ENCODE results near the gene ADM2.

DNA sequence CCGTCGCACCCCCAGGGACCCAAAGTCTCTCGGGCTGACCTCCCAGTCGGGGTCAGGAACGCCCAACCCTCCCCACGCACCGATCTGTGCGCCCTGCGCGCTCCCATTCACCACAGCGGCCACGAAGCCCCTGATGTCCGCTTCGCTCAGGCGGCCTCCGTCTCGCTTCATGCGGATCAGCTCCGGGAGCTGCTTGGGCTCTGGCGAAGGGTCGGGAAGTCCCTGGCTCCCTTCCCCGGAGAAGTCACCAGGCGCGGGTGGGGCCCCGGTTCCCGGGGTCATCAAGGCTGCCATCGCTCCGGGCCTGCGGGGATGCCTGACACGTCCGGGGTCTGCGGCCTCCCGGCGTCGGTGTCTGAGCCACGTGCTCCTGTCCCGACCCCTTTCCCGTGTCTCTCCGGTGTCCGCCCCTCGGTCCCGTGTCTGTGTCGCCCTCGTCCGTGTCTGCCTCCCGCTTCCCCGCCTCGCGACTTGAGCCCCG, 48.1 kb downstream of the ADM2 start:
- TF ChIP-seq, protein P1, sequence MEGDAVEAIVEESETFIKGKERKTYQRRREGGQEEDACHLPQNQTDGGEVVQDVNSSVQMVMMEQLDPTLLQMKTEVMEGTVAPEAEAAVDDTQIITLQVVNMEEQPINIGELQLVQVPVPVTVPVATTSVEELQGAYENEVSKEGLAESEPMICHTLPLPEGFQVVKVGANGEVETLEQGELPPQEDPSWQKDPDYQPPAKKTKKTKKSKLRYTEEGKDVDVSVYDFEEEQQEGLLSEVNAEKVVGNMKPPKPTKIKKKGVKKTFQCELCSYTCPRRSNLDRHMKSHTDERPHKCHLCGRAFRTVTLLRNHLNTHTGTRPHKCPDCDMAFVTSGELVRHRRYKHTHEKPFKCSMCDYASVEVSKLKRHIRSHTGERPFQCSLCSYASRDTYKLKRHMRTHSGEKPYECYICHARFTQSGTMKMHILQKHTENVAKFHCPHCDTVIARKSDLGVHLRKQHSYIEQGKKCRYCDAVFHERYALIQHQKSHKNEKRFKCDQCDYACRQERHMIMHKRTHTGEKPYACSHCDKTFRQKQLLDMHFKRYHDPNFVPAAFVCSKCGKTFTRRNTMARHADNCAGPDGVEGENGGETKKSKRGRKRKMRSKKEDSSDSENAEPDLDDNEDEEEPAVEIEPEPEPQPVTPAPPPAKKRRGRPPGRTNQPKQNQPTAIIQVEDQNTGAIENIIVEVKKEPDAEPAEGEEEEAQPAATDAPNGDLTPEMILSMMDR (IDR thresholded peaks at IDR 0.05; ENCODE audit: low read depth, low read length, poor library complexity, severe bottlenecking) = no peak
- no peak for TF ChIP-seq EZH2phosphoT487 (IDR thresholded peaks at IDR 0.05; ENCODE audit: borderline replicate concordance, low read length)
